Trophoblast cell (in vitro differentiated cells and primary cell): ENCODE data around the gene UBL4B.

Experiments
- DNase-seq, 2 donors: peaks; one replicate each; pipeline ENCODE4 v3.0.0-alpha.2; 2016
- H2AFZ ChIP-seq: 2 replicates; pipeline ENCODE4 v1.6.1; 2013; ENCODE audit warnings: low read length, moderate library complexity, mild to moderate bottlenecking; ENCODE audit not compliant: insufficient read depth, poor library complexity
- H2AK5ac ChIP-seq: 2 replicates; pipeline ENCODE4 v1.6.1; 2013; ENCODE audit warnings: mild to moderate bottlenecking, low read length
- H2BK120ac ChIP-seq: 2 replicates; pipeline ENCODE4 v1.6.1; 2013; ENCODE audit warnings: low read length, mild to moderate bottlenecking, moderate library complexity; ENCODE audit not compliant: insufficient read depth, poor library complexity
- H2BK12ac ChIP-seq: 2 replicates; pipeline ENCODE4 v1.6.1; 2013; ENCODE audit warnings: mild to moderate bottlenecking, low read length, moderate library complexity
- H2BK5ac ChIP-seq: 2 replicates; pipeline ENCODE4 v1.6.1; 2013; ENCODE audit warnings: low read length, low read depth, moderate library complexity, mild to moderate bottlenecking; ENCODE audit not compliant: poor library complexity
- H3K14ac ChIP-seq: 2 replicates; pipeline ENCODE4 v1.6.1; 2013; ENCODE audit warnings: mild to moderate bottlenecking, low read length
- H3K18ac ChIP-seq: 2 replicates; pipeline ENCODE4 v1.6.1; 2013; ENCODE audit warnings: mild to moderate bottlenecking, low read length
- H3K23ac ChIP-seq: 2 replicates; pipeline ENCODE4 v1.6.1; 2013; ENCODE audit warnings: low read length
- H3K27ac ChIP-seq: 2 replicates; pipeline ENCODE4 v1.5.1; 2013; ENCODE audit warnings: low read depth, mild to moderate bottlenecking, inconsistent platforms, low read length, moderate library complexity
- H3K27me3 ChIP-seq: 2 replicates; pipeline ENCODE4 v1.6.1; 2013; ENCODE audit warnings: inconsistent platforms, mild to moderate bottlenecking, low read length, moderate library complexity; ENCODE audit not compliant: insufficient read depth
- H3K36me3 ChIP-seq, 2 experiments: 1 replicate in 1 of 2; 2 replicates in 1 of 2; pipeline ENCODE4 v1.6.1; 2013; ENCODE audit warnings: low read length in 2 of 2, mild to moderate bottlenecking in 2 of 2, moderate library complexity in 1 of 2; ENCODE audit not compliant: insufficient read depth in 2 of 2, control insufficient read depth in 1 of 2
- H3K4ac ChIP-seq: 2 replicates; pipeline ENCODE4 v1.6.1; 2013; ENCODE audit warnings: low read depth, mild to moderate bottlenecking, low read length, moderate library complexity
- H3K4me1 ChIP-seq, 2 experiments: 1 replicate in 1 of 2; 2 replicates in 1 of 2; pipeline ENCODE4 v1.6.1; 2013; ENCODE audit warnings: low read length in 2 of 2, mild to moderate bottlenecking in 2 of 2, moderate library complexity in 1 of 2; ENCODE audit not compliant: insufficient read depth in 2 of 2, control insufficient read depth in 1 of 2
- H3K4me2 ChIP-seq: 2 replicates; pipeline ENCODE4 v1.6.1; 2013; ENCODE audit warnings: inconsistent platforms, mild to moderate bottlenecking, low read length, moderate library complexity
- H3K4me3 ChIP-seq: 2 replicates; pipeline ENCODE4 v1.5.1; 2013; ENCODE audit warnings: mild to moderate bottlenecking, low read depth, low read length, inconsistent platforms
- H3K79me1 ChIP-seq: one replicate; pipeline ENCODE4 v1.6.1; 2013; ENCODE audit warnings: low read length
- H3K79me2 ChIP-seq: 2 replicates; pipeline ENCODE4 v1.6.1; 2013; ENCODE audit warnings: low read length, mild to moderate bottlenecking; ENCODE audit not compliant: control insufficient read depth, insufficient read depth, poor library complexity
- H3K9ac ChIP-seq: 2 replicates; pipeline ENCODE4 v1.6.1; 2013; ENCODE audit warnings: mild to moderate bottlenecking, low read length
- H3K9me3 ChIP-seq: 2 replicates; pipeline ENCODE4 v1.6.1; 2013; ENCODE audit warnings: low read depth, mild to moderate bottlenecking, control low read depth, inconsistent platforms, low read length; ENCODE audit not compliant: insufficient read depth
- H4K12ac ChIP-seq: 2 replicates; pipeline ENCODE4 v1.6.1; 2013; ENCODE audit warnings: low read depth, mild to moderate bottlenecking, low read length, moderate library complexity
- H4K8ac ChIP-seq: 2 replicates; pipeline ENCODE4 v1.6.1; 2013; ENCODE audit warnings: low read depth, mild to moderate bottlenecking, low read length, moderate library complexity
- H4K91ac ChIP-seq: one replicate; pipeline ENCODE4 v1.6.1; 2013; ENCODE audit warnings: low read depth, mild to moderate bottlenecking, low read length, moderate library complexity
- WGBS: extraction: QIAGEN DNeasy Blood & Tissue Kit; methylation state at CpG from one replicate; pipeline ENCODE4 v1.1.7; 2013; ENCODE audit warnings: missing lambda C conversion rate; ENCODE audit not compliant: insufficient read length, insufficient coverage; ENCODE audit errors: extremely low coverage; 5-methylcytosine and 5-hydroxymethylcytosine counted together

Gene UBL4B

DNA sequence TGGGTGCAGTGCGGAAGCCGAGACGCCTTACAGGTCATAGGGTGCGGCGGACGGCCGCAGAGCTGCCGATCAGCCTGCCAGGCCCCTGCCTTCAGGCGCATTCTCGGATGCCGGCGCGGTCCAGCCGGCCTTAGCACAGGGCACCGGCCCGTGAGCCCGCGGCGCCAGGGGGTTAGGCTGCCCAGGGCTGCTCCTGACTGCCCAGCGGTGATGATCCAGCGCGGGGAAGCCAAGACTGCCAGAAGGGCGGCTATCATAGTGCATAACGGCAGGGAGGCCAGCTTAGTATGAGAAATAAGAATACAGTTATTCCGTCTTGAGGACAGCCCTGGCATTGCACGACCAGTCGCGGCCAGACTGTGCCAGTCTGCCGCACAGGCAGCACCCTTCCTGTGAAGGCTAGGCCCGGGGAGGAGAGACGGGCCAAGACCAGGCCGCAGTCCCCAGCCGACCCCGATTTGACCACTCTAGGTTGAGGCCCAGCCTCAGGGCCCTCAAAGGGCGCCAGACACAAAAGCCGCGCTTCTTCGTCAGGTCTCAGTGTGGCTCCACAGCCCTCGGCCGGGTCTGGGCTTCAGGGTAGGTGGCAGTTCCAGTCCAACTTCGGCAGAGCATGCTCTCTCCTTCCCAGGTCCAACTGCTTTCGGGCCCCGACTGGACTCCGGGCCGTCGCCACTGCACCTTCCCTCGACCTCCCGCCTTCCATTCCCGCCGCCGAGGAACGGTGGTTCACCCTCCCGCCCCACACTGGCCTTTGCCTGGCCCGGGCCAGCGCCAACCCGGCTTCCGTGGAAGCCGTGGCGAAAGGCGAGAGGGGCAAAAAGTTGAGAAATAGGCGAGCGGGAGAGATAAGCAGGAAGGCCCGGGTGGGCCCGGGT is 42.6 kb upstream of the UBL4B start:
- no peak overlapping the region for H2BK5ac ChIP-seq
- no peak overlapping the region for H3K18ac ChIP-seq
- no peak for DNase-seq
- no peaks in the 10 kb centered on the region for H3K36me3 ChIP-seq
- no peak overlapping the region for H4K91ac ChIP-seq
- no CpG with 5 or more reads among the region's 64 CpGs for WGBS
- H3K23ac ChIP-seq: no peak overlapping the region
- H3K4me1 ChIP-seq: peaks cover 17 to 22% of the 10 kb centered on the region in 2 experiments
- no peak overlapping the region for H3K27ac ChIP-seq
- no peak overlapping the region for H3K4me3 ChIP-seq
- H2AFZ ChIP-seq: peak overlapping the region; percentile 20
- H3K9ac ChIP-seq: no peak overlapping the region
- peaks cover 15% of the 10 kb centered on the region for H3K9me3 ChIP-seq
- no peak overlapping the region for H2BK12ac ChIP-seq
- no peak overlapping the region for H2BK120ac ChIP-seq
- no peak overlapping the region for H3K4ac ChIP-seq
- H2AK5ac ChIP-seq: no peak overlapping the region
- H3K27me3 ChIP-seq: peaks cover 69% of the 10 kb centered on the region
- H3K4me2 ChIP-seq: peak overlapping the region; percentile 49
- no peak overlapping the region for H4K8ac ChIP-seq
- H3K14ac ChIP-seq: no peak overlapping the region
- H3K79me1 ChIP-seq: peaks cover 3% of the 10 kb centered on the region
- H3K79me2 ChIP-seq: no peaks in the 10 kb centered on the region
- H4K12ac ChIP-seq: no peak overlapping the region

DNA sequence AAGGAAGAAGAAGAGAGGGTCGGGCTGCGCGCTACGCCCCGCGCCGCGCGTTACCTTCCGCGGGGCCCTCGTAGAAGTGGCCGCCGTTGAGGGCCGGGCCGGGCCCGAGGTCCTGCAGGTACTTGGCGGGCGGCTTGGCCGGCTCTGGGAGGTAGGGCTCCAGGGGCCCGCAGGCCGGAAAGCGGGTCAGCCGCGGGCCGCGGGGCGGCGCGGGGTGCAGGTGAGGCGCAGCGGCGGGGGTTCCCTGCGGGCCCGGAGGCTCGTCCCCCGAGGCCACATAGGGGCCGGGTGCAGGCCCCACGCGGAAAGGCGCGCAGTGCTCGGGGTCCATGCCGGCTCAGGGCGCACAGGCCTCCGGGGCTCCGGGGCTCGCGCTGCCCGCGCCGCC is 42.0 kb upstream of the UBL4B start:
- peaks cover 13% of the 10 kb centered on the region for H3K9me3 ChIP-seq
- H3K23ac ChIP-seq: no peak overlapping the region
- no peak overlapping the region for H4K91ac ChIP-seq
- H3K18ac ChIP-seq: no peak overlapping the region
- H2AFZ ChIP-seq: no peak overlapping the region
- no peak overlapping the region for H2AK5ac ChIP-seq
- no peaks in the 10 kb centered on the region for H3K79me2 ChIP-seq
- no peak overlapping the region for H3K14ac ChIP-seq
- H2BK5ac ChIP-seq: no peak overlapping the region
- no peak overlapping the region for H4K12ac ChIP-seq
- H3K27ac ChIP-seq: no peak overlapping the region
- no peak overlapping the region for H4K8ac ChIP-seq
- no peak overlapping the region for H3K4ac ChIP-seq
- peaks cover 3% of the 10 kb centered on the region for H3K79me1 ChIP-seq
- no peak overlapping the region for H2BK120ac ChIP-seq
- H3K4me3 ChIP-seq: no peak overlapping the region
- peaks cover 69% of the 10 kb centered on the region for H3K27me3 ChIP-seq
- H3K36me3 ChIP-seq: no peaks in the 10 kb centered on the region
- WGBS: no CpG with 5 or more reads among the region's 52 CpGs
- no peak overlapping the region for H3K9ac ChIP-seq
- no peak for DNase-seq
- H3K4me2 ChIP-seq: peak overlapping the region; percentile 49
- no peak overlapping the region for H2BK12ac ChIP-seq
- peaks cover 17 to 22% of the 10 kb centered on the region in 2 experiments for H3K4me1 ChIP-seq

DNA sequence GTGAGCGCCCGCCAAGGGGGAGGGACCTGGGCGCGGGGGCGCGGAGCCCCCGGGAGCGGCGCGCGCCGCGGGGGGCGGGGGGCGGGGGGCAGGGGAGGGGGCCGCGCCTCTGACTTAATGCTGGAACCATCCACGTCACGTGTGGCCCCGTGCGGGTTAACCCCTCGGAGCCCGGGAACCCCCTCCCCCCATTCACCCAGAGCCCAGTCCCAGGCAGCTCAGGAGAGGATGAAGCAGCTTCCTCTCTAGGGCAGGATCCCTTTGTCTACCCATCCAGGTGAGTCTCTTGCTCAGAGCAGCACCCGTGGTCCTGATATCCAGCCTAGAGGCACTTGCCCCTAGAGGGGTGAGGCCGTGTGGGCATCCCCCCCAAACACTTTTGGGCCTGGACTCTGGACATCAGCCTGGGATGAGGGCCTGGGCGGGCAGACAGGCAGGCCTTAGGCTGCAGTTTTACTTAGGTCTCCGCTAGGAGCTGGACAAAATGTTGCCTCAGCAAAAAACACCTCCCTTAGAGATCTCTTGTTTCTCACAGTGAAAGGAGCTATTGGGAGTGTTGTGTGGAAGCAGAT is 41.5 kb upstream of the UBL4B start, which contains the start of gene ALX3:
Gene ALX3 (minus strand): TSS at position 2 of the 572 bp plus-strand sequence. CDS start 60 bp downstream, outside the sequence.
- no peak within 1 kb of the TSS for H2BK5ac ChIP-seq
- peaks cover 13% of the 10 kb centered on the region for H3K9me3 ChIP-seq
- H4K12ac ChIP-seq: no peak within 1 kb of the TSS
- peaks cover 69% of the 10 kb centered on the region for H3K27me3 ChIP-seq
- H3K18ac ChIP-seq: no peak within 1 kb of the TSS
- no peaks in the 10 kb centered on the region for H3K79me2 ChIP-seq
- H3K79me1 ChIP-seq: peaks cover 3% of the 10 kb centered on the region
- no peak within 1 kb of the TSS for H2AK5ac ChIP-seq
- H3K23ac ChIP-seq: no peak within 1 kb of the TSS
- no peak within 1 kb of the TSS for H3K27ac ChIP-seq
- H2BK120ac ChIP-seq: no peak within 1 kb of the TSS
- no peak within 1 kb of the TSS for H3K9ac ChIP-seq
- H3K14ac ChIP-seq: no peak within 1 kb of the TSS
- H3K36me3 ChIP-seq: no peaks in the 10 kb centered on the region
- H3K4ac ChIP-seq: no peak within 1 kb of the TSS
- no peak within 1 kb of the TSS for H3K4me3 ChIP-seq
- H2AFZ ChIP-seq: peak within 1 kb of the TSS; percentile 20
- no peak within 1 kb of the TSS for H4K91ac ChIP-seq
- no peak for DNase-seq
- no CpG with 5 or more reads among the region's 27 CpGs for WGBS
- H2BK12ac ChIP-seq: no peak within 1 kb of the TSS
- H4K8ac ChIP-seq: no peak within 1 kb of the TSS
- H3K4me1 ChIP-seq: peaks cover 17 to 22% of the 10 kb centered on the region in 2 experiments
- peak within 1 kb of the TSS; percentile 49 for H3K4me2 ChIP-seq

DNA sequence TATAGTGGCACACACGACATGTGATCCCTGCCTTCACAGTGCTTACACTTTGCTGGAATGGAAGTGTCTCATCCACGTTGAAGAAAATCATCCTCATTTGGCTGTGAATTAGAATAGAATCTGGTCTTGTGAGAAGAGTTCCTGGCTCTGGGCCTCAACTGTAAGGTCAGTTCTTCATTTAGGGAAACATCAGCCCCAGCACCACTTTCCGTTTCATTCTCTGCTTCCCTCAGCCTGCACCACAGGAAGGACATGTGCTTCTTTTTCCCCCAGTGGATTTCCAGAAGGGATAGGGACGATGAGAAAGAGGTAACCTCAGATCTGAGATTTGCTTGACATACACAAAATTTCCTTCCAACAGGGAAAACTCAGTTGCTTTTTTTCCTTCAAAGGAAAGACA is 38.1 kb upstream of the UBL4B start:
- no peak overlapping the region for H4K12ac ChIP-seq
- H2BK12ac ChIP-seq: no peak overlapping the region
- no peaks in the 10 kb centered on the region for H3K79me2 ChIP-seq
- H4K8ac ChIP-seq: no peak overlapping the region
- H3K14ac ChIP-seq: no peak overlapping the region
- H3K4me3 ChIP-seq: no peak overlapping the region
- no peak overlapping the region for H3K4ac ChIP-seq
- peaks cover 2% of the 10 kb centered on the region for H3K9me3 ChIP-seq
- H4K91ac ChIP-seq: no peak overlapping the region
- H2AK5ac ChIP-seq: no peak overlapping the region
- no peak overlapping the region for H3K9ac ChIP-seq
- no peaks in the 10 kb centered on the region for H3K36me3 ChIP-seq
- DNase-seq: no peak
- H3K27me3 ChIP-seq: peaks cover 42% of the 10 kb centered on the region
- no peak overlapping the region for H2BK5ac ChIP-seq
- H3K4me2 ChIP-seq: no peak overlapping the region
- H3K4me1 ChIP-seq: peaks cover 9% of the 10 kb centered on the region in 2 experiments
- no peak overlapping the region for H2AFZ ChIP-seq
- no CpG with 5 or more reads among the region's 4 CpGs for WGBS
- H3K18ac ChIP-seq: no peak overlapping the region
- H2BK120ac ChIP-seq: no peak overlapping the region
- H3K27ac ChIP-seq: no peak overlapping the region
- H3K79me1 ChIP-seq: no peaks in the 10 kb centered on the region
- H3K23ac ChIP-seq: no peak overlapping the region
